ENCODE results near the gene ZNF774.
"Not testable (repeated sequence)": the region's sequence is repeated elsewhere in the genome, so short reads cannot be mapped to it uniquely, and the experiment has no call there.

The ZNF774 gene

GRCh38 chr15:90407336-90407735, 55.3 kb downstream of the ZNF774 start:
- no peak overlapping the region for H3K4me3 ChIP-seq (ENCODE audit: low read depth, low read length)
- TF ChIP-seq CTCF (IDR thresholded peaks at IDR 0.05; ENCODE audit: borderline replicate concordance, insufficient read depth, low read depth, low read length): no peak

- no peak overlapping the region for H3K4me3 ChIP-seq (ENCODE audit: low read depth, low read length)
- TF ChIP-seq CTCF (IDR thresholded peaks at IDR 0.05; ENCODE audit: borderline replicate concordance, insufficient read depth, low read depth, low read length): no peak
Measured at GRCh38 chr15:90407871-90408317, 55.8 kb downstream of the ZNF774 start.

GRCh38 chr15:90408657-90409056, 56.6 kb downstream of the ZNF774 start:
- TF ChIP-seq CTCF (IDR thresholded peaks at IDR 0.05; ENCODE audit: borderline replicate concordance, insufficient read depth, low read depth, low read length): no peak
- H3K4me3 ChIP-seq (ENCODE audit: low read depth, low read length): no peak overlapping the region

- not testable (repeated sequence) for H3K4me3 ChIP-seq (ENCODE audit: low read depth, low read length)
Measured at GRCh38 chr15:90409587-90409986, 57.5 kb downstream of the ZNF774 start.

GRCh38 chr15:90410316-90410715, 58.2 kb downstream of the ZNF774 start:
- H3K4me3 ChIP-seq (ENCODE audit: low read depth, low read length): not testable (repeated sequence)

GRCh38 chr15:90411176-90411575, 59.1 kb downstream of the ZNF774 start:
- no peak overlapping the region for H3K4me3 ChIP-seq (ENCODE audit: low read depth, low read length)
- TF ChIP-seq CTCF (IDR thresholded peaks at IDR 0.05; ENCODE audit: borderline replicate concordance, insufficient read depth, low read depth, low read length): no peak
